KMS-11 (cell line): ENCODE data around the gene HACD2.
A peak's percentile ranks its signal among the peaks of the same experiment; 100 is the strongest.

Source experiments
- H2AFZ ChIP-seq: fragments of 200-600 bp; sonication (generic); 2 replicates; pipeline ENCODE4 v1.6.1; 2016; ENCODE audit warnings: antibody characterized with exemption, mixed run types, low read depth
- H3K27ac ChIP-seq: fragments of 200-600 bp; sonication (generic); 2 replicates; pipeline ENCODE4 v1.6.1; 2016; ENCODE audit warnings: mild to moderate bottlenecking, mixed run types
- H3K27me3 ChIP-seq: fragments of 200-600 bp; sonication (generic); 2 replicates; pipeline ENCODE4 v1.6.1; 2017; ENCODE audit warnings: mild to moderate bottlenecking, low read depth, mixed run types, moderate library complexity; ENCODE audit not compliant: insufficient read depth
- H3K36me3 ChIP-seq: fragments of 200-600 bp; sonication (generic); 2 replicates; pipeline ENCODE4 v1.6.1; 2017; ENCODE audit warnings: mild to moderate bottlenecking, mixed run types; ENCODE audit not compliant: insufficient read depth
- H3K4me1 ChIP-seq: fragments of 200-600 bp; sonication (generic); 2 replicates; pipeline ENCODE4 v1.6.1; 2016; ENCODE audit warnings: mild to moderate bottlenecking, low read depth, mixed run types; ENCODE audit not compliant: poor library complexity, severe bottlenecking
- H3K4me2 ChIP-seq: fragments of 200-600 bp; sonication (generic); 2 replicates; pipeline ENCODE4 v1.7.0; 2016; ENCODE audit warnings: mild to moderate bottlenecking, mixed run types
- H3K4me3 ChIP-seq: fragments of 200-600 bp; sonication (generic); IDR thresholded peaks from 2 replicates; pipeline ENCODE4 v1.6.1; 2017; ENCODE audit warnings: low read depth, low read length, mixed read lengths; ENCODE audit not compliant: insufficient read depth
- H3K79me2 ChIP-seq: fragments of 200-600 bp; sonication (generic); 2 replicates; pipeline ENCODE4 v1.6.1; 2016; ENCODE audit warnings: low read depth, mixed run types; ENCODE audit not compliant: insufficient read depth
- H3K9ac ChIP-seq: fragments of 200-600 bp; sonication (generic); 2 replicates; pipeline ENCODE4 v1.6.1; 2016; ENCODE audit warnings: mild to moderate bottlenecking, mixed run types
- H4K20me1 ChIP-seq: fragments of 200-600 bp; sonication (generic); 2 replicates; pipeline ENCODE4 v1.6.1; 2016; ENCODE audit warnings: mild to moderate bottlenecking, mixed run types; ENCODE audit not compliant: insufficient read depth
- CTCF ChIP-seq: fragments of 200-600 bp; sonication (generic); conservative IDR thresholded peaks from 2 replicates; pipeline ENCODE4 v1.6.1; 2017; ENCODE audit warnings: low read depth, mild to moderate bottlenecking, antibody characterized with exemption, low read length, moderate library complexity, mixed read lengths

Gene HACD2

GRCh38 chr3:123527046-123527445, 57.8 kb downstream of the HACD2 start:
- no peaks in the 10 kb centered on the region for H4K20me1 ChIP-seq
- H3K27ac ChIP-seq: peak overlapping the region; percentile 8; the same call in 1 of the 2 replicates
- no peaks in the 10 kb centered on the region for H3K36me3 ChIP-seq
- H3K79me2 ChIP-seq: no peaks in the 10 kb centered on the region
- peak overlapping the region; percentile 80 for H3K4me2 ChIP-seq
- no peak overlapping the region; the same call in 1 of the 2 replicates for H3K9ac ChIP-seq
- H3K4me3 ChIP-seq: no peak overlapping the region
- TF ChIP-seq CTCF: no peak
- no peaks in the 10 kb centered on the region for H3K27me3 ChIP-seq
- H2AFZ ChIP-seq: no peak overlapping the region
- H3K4me1 ChIP-seq: peaks cover 21% of the 10 kb centered on the region

- H3K4me3 ChIP-seq: no peak overlapping the region
- H2AFZ ChIP-seq: no peak overlapping the region
- no peaks in the 10 kb centered on the region for H3K79me2 ChIP-seq
- peak overlapping the region; percentile 8; the same call in 1 of the 2 replicates for H3K27ac ChIP-seq
- no peaks in the 10 kb centered on the region for H3K36me3 ChIP-seq
- peak overlapping the region; percentile 80 for H3K4me2 ChIP-seq
- H3K27me3 ChIP-seq: no peaks in the 10 kb centered on the region
- no peaks in the 10 kb centered on the region for H4K20me1 ChIP-seq
- TF ChIP-seq CTCF: no peak
- H3K4me1 ChIP-seq: peaks cover 21% of the 10 kb centered on the region
- H3K9ac ChIP-seq: no peak overlapping the region; the same call in 1 of the 2 replicates
These were observed 58.4 kb downstream of the HACD2 start for GRCh38 chr3:123526474-123526873.

- Histone ChIP-seq H4K20me1 (no peaks in the 10 kb centered on the region), H3K27ac (no peak overlapping the region), H3K4me1 (peaks cover 21% of the 10 kb centered on the region), H3K36me3 (no peaks in the 10 kb centered on the region), H3K4me2 (no peak overlapping the region), H3K27me3 (no peaks in the 10 kb centered on the region), H2AFZ (no peak overlapping the region), H3K4me3 (no peak overlapping the region), H3K79me2 (no peaks in the 10 kb centered on the region), H3K9ac (no peak overlapping the region)
- no peak for TF ChIP-seq CTCF
These were observed 59.4 kb downstream of the HACD2 start for GRCh38 chr3:123525433-123525832.

GRCh38 chr3:123524981-123525380, 59.9 kb downstream of the HACD2 start:
- Histone ChIP-seq H3K27ac (no peak overlapping the region), H3K36me3 (no peaks in the 10 kb centered on the region), H3K4me2 (no peak overlapping the region), H2AFZ (no peak overlapping the region), H4K20me1 (no peaks in the 10 kb centered on the region), H3K79me2 (no peaks in the 10 kb centered on the region), H3K4me3 (no peak overlapping the region), H3K4me1 (peaks cover 21% of the 10 kb centered on the region), H3K9ac (no peak overlapping the region), H3K27me3 (no peaks in the 10 kb centered on the region)
- TF ChIP-seq CTCF: no peak
